Measurements from ENCODE around the gene DACT2. TPM values are rescaled to one million over a fixed set of nuclear protein-coding genes. Genes with fewer than 3 reads are reported as not detected.

Gene DACT2
- polyA plus RNA-seq, 1 donor: 6.4 TPM

DNA sequence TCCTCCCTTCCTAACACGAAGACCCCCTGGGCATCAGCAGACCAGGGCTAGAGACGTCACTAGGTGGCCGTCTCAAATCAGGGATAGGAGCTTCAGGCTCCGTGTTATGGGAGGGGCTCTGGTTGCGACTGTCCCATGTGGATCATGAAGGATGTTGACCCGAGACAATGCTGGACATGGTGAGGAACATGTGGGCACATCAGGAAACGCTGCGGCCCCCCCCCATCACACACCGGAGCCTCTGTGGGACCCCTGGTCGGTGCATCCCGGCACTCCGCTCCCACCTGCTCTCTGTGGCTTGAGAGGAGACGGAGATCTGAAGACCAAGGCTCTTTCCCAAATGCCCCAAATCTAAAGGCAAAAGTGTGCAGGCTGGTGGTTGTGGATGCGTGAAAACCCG lies 54.2 kb downstream of the DACT2 start:
- no CpG with 5 or more reads among the region's 15 CpGs for WGBS (ENCODE audit: insufficient coverage, low lambda C conversion rate)
- H3K36me3 ChIP-seq (ENCODE audit: control insufficient read depth, insufficient read depth, low read length): no peaks in the 10 kb centered on the region
- H3K27ac ChIP-seq (ENCODE audit: low read length): no peak overlapping the region
- H3K4me1 ChIP-seq (ENCODE audit: control insufficient read depth, insufficient read depth, low read length): peaks cover 52% of the 10 kb centered on the region
- no peak overlapping the region for H3K4me3 ChIP-seq (ENCODE audit: low read length)
- H3K27me3 ChIP-seq (ENCODE audit: control insufficient read depth, insufficient read depth, low read length): no peaks in the 10 kb centered on the region
- DNase-seq: no peak
- H3K9me3 ChIP-seq (ENCODE audit: control insufficient read depth, low read depth, low read length): peaks cover 3% of the 10 kb centered on the region

- H3K27me3 ChIP-seq (ENCODE audit: control insufficient read depth, insufficient read depth, low read length): no peaks in the 10 kb centered on the region
- H3K9me3 ChIP-seq (ENCODE audit: control insufficient read depth, low read depth, low read length): peaks cover 3% of the 10 kb centered on the region
- DNase-seq: peak; percentile 45 to 82
- no peak overlapping the region for H3K4me3 ChIP-seq (ENCODE audit: low read length)
- H3K4me1 ChIP-seq (ENCODE audit: control insufficient read depth, insufficient read depth, low read length): peaks cover 56% of the 10 kb centered on the region
- no CpG with 5 or more reads among the region's 19 CpGs for WGBS (ENCODE audit: insufficient coverage, low lambda C conversion rate)
- peak overlapping the region; percentile 47 for H3K27ac ChIP-seq (ENCODE audit: low read length)
- no peaks in the 10 kb centered on the region for H3K36me3 ChIP-seq (ENCODE audit: control insufficient read depth, insufficient read depth, low read length)
These were observed 54.8 kb downstream of the DACT2 start for GRCh38 chr6:168264593-168265335.

DNA sequence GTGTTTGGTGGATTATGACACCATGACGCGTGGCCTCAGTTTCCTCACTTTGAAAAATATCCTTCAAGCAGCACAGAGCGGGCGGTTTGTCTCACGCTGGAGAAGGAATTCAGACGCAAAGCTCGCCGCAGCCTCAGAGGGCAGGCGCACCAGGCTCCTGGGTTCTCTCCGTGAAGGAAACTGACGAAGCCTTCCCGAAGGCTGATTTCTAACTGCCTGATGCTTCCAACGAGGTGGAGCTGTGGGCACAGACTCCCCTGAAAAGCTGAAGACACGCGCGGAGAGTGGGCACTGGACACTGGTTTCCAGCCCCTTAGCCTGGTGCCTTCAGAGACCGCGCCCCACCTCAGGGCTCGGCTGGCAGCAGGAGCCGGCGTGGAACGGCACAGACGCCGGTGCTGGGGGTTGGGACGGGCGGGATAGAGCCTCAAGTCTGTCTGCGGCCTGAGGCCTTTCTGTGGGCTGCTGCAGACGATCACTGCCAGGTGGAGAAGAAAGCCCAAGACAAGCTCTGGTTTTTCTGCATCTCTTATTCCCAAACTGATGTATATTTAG lies 56.1 kb downstream of the DACT2 start:
- WGBS (ENCODE audit: insufficient coverage, low lambda C conversion rate): no CpG with 5 or more reads among the region's 28 CpGs
- H3K36me3 ChIP-seq (ENCODE audit: control insufficient read depth, insufficient read depth, low read length): no peaks in the 10 kb centered on the region
- H3K27me3 ChIP-seq (ENCODE audit: control insufficient read depth, insufficient read depth, low read length): no peaks in the 10 kb centered on the region
- H3K9me3 ChIP-seq (ENCODE audit: control insufficient read depth, low read depth, low read length): peaks cover 3% of the 10 kb centered on the region
- no peak for DNase-seq
- no peak overlapping the region for H3K27ac ChIP-seq (ENCODE audit: low read length)
- H3K4me3 ChIP-seq (ENCODE audit: low read length): no peak overlapping the region
- H3K4me1 ChIP-seq (ENCODE audit: control insufficient read depth, insufficient read depth, low read length): peaks cover 56% of the 10 kb centered on the region

GRCh38 chr6:168261234-168261633 lies 58.3 kb downstream of the DACT2 start:
- DNase-seq: peak; percentile 47 to 80
- Histone ChIP-seq H3K27ac (ENCODE audit: low read length) (peak overlapping the region; percentile 96), H3K4me3 (ENCODE audit: low read length) (no peak overlapping the region), H3K4me1 (ENCODE audit: control insufficient read depth, insufficient read depth, low read length) (peaks cover 51% of the 10 kb centered on the region), H3K9me3 (ENCODE audit: control insufficient read depth, low read depth, low read length) (peaks cover 3% of the 10 kb centered on the region), H3K36me3 (ENCODE audit: control insufficient read depth, insufficient read depth, low read length) (no peaks in the 10 kb centered on the region), H3K27me3 (ENCODE audit: control insufficient read depth, insufficient read depth, low read length) (no peaks in the 10 kb centered on the region)
- WGBS (ENCODE audit: insufficient coverage, low lambda C conversion rate): no CpG with 5 or more reads among the region's 12 CpGs

- no CpG with 5 or more reads among the region's 24 CpGs for WGBS (ENCODE audit: insufficient coverage, low lambda C conversion rate)
- peaks cover 45% of the 10 kb centered on the region for H3K4me1 ChIP-seq (ENCODE audit: control insufficient read depth, insufficient read depth, low read length)
- H3K9me3 ChIP-seq (ENCODE audit: control insufficient read depth, low read depth, low read length): peaks cover 3% of the 10 kb centered on the region
- H3K4me3 ChIP-seq (ENCODE audit: low read length): no peak overlapping the region
- no peaks in the 10 kb centered on the region for H3K27me3 ChIP-seq (ENCODE audit: control insufficient read depth, insufficient read depth, low read length)
- no peak for DNase-seq
- H3K27ac ChIP-seq (ENCODE audit: low read length): peak overlapping the region; percentile 96
- no peaks in the 10 kb centered on the region for H3K36me3 ChIP-seq (ENCODE audit: control insufficient read depth, insufficient read depth, low read length)
These were observed 59.1 kb downstream of the DACT2 start for GRCh38 chr6:168260420-168260987.

GRCh38 chr6:168258795-168259194 lies 60.8 kb downstream of the DACT2 start:
- Histone ChIP-seq H3K9me3 (ENCODE audit: control insufficient read depth, low read depth, low read length) (peaks cover 3% of the 10 kb centered on the region), H3K36me3 (ENCODE audit: control insufficient read depth, insufficient read depth, low read length) (no peaks in the 10 kb centered on the region), H3K4me1 (ENCODE audit: control insufficient read depth, insufficient read depth, low read length) (peaks cover 30% of the 10 kb centered on the region), H3K4me3 (ENCODE audit: low read length) (no peak overlapping the region), H3K27ac (ENCODE audit: low read length) (no peak overlapping the region), H3K27me3 (ENCODE audit: control insufficient read depth, insufficient read depth, low read length) (no peaks in the 10 kb centered on the region)
- WGBS (ENCODE audit: insufficient coverage, low lambda C conversion rate): no CpG with 5 or more reads among the region's 15 CpGs
- DNase-seq: no peak

DNA sequence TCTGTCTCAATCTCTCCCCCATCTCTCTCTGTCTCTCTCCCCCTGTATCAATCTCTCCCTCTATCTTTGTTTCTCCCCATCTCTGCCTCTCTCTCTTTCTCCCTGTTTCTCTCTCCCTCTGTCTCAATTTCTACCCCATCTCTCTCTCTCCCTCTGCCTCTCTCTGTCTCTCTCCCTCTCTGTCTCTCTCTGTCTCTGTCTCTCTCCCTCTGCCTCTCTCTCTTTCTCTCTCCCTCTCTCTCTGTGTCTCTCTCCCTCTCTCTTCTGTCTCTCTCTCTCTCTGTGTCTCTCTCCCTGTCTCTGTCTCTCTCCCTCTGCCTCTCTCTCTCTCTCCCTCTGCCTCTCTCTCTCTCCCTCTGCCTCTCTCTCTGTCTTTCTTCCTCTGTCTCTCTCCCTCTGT lies 62.6 kb downstream of the DACT2 start:
- Histone ChIP-seq H3K4me1 (ENCODE audit: control insufficient read depth, insufficient read depth, low read length) (peaks cover 20% of the 10 kb centered on the region), H3K9me3 (ENCODE audit: control insufficient read depth, low read depth, low read length) (no peaks in the 10 kb centered on the region), H3K27ac (ENCODE audit: low read length) (no peak overlapping the region), H3K36me3 (ENCODE audit: control insufficient read depth, insufficient read depth, low read length) (no peaks in the 10 kb centered on the region), H3K27me3 (ENCODE audit: control insufficient read depth, insufficient read depth, low read length) (no peaks in the 10 kb centered on the region), H3K4me3 (ENCODE audit: low read length) (no peak overlapping the region)
- DNase-seq: no peak

Other genes with a start within 250 kb of the DACT2 start
- gene FRMD1, start 240.6 kb downstream of the DACT2 start, polyA plus RNA-seq: 5.9 TPM
- gene SMOC2, start 121.4 kb upstream of the DACT2 start, polyA plus RNA-seq: 15.9 TPM